Bone marrow (tissue), 2 donors: ENCODE data around the gene PPM1F.

Source experiments
- DNase-seq, 2 donors: peaks; one replicate each; lab custom pipeline; 2025; lab: John Stamatoyannopoulos, UW

PPM1F gene, protein sequence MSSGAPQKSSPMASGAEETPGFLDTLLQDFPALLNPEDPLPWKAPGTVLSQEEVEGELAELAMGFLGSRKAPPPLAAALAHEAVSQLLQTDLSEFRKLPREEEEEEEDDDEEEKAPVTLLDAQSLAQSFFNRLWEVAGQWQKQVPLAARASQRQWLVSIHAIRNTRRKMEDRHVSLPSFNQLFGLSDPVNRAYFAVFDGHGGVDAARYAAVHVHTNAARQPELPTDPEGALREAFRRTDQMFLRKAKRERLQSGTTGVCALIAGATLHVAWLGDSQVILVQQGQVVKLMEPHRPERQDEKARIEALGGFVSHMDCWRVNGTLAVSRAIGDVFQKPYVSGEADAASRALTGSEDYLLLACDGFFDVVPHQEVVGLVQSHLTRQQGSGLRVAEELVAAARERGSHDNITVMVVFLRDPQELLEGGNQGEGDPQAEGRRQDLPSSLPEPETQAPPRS

DNA sequence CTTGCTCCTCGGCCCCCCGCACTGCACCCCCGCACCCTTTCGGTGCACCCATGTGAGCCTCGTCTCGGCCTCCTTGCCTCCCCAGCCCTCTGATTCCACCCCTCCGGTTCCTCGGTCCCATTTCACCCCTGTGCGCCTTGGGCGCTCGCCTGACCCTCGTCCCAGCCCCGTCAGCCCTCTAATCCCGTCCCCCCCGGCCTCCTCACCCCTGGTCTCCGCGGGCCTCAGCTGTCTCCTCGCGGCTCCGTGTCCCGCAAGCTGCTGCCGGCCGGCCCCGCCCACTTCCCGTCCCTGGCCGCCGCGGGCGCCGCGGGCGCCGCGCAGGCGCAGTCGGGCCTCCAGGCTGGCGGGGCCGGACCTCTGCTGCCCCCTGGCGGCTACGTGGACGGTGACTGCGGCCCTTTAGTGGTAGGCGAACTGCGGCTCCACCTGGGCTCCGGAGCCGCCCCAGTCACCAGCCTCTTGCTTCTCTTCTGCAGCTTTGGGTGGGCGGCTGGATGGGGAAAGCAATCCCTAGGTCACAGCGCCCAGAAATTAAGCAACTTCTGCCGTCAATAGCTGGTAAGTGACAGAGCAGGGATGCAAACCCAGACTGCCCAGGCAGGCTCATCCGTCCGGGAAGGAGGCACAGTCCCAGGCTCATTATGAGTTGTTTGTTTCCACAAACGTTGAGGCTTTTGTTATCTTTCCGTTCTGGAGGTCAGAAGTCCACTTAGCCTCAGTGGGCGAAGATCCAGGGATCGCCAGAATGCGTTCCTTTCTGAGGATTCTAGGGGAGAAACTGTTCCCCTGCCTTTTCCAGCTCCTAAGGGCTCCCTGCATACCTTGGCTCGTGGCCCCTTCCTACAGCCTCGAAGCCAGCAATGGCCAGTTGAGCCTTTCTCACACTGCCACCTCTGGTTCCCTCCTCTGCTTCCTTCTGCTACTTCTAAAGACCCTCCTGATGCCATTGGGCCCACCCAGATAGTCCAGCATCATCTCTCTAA is at the start of gene PPM1F:
Gene PPM1F (minus strand): TSS at position 263 of the 986 bp plus-strand sequence. CDS start 6,800 bp downstream, outside the sequence.
- DNase-seq: peak; percentile 71 to 83

DNA sequence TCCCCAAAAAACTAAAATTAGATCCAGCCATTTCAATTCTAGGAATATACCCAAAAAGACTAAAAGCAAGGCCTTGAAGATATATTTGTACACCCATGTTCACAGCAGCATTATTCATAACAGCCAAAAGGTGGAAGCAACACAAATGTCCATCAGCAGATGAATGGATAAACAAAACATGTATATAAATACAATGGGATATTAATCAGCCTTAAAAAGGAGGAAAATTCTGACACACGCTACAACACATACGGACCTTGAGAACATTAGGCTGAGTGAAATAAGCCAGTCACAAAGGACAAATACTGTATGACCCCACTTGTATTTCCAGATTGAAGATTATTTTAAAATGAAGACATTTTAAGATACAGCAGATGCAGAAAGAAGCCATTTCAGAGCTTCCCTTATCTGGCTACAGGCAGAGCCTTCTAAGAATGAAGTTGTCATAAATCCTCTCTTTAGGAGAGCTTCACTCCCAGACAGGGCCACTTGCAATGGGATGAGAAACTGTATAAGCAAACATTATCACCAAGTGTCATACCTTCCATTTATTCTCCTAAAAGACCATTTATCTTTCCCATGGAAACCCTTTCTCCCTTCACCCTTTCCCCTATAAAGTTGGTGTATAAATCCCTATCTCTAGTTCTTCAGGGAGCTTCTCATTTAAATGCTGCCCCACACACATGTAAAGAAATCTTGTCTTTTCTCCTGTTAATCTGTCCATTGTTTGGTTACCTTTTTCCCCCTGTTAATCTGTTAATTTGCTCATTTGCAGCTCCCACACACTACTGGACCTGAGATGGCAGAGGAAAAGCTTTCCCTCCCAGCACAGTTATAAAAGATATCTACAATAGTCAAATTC is 49.2 kb upstream of the PPM1F start:
- no peak for DNase-seq

DNA sequence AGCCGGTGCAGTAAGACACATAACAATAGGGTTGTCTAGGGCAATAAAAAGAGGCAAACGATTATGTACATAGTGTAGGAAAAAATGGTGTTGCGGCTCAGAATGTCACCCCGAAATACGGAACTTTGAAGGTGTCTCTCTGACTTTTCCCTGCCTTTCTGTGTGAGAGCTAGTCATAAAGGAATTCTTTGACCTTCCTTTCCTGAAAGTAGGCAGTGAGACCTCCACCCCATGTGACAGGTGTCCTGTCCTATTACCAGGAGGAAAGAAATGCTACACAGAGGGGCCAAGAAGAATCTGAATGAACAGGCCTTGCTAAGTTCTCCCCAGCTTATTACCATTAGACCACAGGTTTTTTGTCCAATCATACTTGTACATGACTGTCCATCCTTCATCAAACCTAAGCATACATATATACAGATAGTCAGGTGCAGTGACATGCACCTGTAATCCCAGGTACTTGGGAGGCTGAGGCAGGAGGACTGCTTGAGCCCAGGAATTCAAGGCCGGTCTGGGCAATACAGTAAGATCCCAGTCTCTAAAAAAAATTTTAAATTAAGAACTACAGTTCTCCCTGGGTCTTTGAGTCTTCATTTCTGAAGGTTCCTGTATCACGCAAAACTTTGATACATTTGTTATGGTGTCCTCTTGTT is 46.1 kb upstream of the PPM1F start:
- no peak for DNase-seq

DNA sequence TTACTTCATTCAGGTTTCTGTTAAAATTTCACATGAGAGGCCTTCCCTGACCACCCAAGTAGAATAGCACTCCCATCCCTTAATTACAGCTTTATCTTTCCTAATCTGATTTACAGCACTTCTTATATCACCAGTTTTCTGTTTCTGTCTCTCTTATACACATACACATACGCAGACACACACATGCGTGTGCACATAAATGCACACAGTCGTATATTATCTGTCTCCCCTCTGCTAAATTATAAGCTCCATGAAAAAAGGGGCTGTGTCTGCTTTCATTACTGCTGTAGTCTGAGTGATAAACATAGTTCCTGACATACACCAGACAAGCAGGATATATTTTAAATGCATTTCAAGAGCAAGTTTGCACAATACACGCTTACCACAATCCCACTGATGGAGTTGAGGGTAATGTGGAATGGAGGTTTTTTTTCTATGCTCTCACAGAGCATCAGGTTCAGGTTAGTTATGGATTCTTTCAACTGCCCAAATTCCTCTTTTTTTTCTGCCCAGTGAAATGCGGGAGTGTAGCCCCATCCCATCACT is 43.6 kb upstream of the PPM1F start:
- no peak for DNase-seq

DNA sequence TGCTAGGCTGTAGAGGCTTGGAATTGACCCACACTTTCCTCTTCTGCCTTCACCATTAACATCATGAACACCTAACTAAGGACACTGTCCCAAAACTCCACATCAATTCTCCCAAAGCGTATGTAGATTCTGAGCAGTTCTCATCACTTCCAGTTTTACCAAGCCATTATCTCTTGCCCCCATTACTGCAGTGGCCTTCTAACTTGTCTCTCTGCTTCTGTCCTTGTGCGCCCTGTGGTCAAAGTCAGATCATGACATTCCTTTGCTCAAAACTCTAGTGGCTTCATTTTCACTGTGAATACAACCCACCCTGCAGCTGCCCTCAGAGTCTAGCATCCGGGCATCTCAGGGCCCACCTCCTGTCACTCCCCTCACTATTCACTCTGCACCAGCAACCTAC is 43.0 kb upstream of the PPM1F start:
- no peak for DNase-seq

DNA sequence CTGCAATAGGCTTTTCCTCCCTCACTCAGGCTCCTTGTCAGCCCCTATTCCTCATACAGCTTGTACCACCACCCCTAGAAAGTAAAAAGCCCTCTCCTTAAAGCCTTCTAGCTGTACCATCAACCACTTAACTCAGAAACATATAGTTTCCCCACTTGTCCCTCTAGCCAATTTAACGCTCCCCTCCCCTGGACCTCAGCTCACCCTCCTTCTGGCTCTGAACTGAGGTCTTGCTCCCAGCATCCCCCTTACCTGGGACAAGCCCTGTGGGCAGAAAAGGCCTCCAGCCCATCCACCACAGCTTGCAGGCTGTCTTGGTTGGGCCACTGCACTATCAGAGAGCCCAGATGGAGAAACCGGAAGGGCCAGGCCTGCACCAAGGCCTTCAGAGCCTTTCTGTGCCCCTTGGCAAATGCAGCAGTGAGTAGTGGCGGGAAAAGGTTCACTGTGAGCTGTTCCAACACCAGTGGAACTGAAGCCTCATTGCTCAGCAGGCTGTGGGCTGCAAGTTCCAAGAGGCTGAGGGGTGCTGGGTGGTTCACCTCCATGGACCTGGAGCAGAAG is 42.3 kb upstream of the PPM1F start:
- DNase-seq: no peak

DNA sequence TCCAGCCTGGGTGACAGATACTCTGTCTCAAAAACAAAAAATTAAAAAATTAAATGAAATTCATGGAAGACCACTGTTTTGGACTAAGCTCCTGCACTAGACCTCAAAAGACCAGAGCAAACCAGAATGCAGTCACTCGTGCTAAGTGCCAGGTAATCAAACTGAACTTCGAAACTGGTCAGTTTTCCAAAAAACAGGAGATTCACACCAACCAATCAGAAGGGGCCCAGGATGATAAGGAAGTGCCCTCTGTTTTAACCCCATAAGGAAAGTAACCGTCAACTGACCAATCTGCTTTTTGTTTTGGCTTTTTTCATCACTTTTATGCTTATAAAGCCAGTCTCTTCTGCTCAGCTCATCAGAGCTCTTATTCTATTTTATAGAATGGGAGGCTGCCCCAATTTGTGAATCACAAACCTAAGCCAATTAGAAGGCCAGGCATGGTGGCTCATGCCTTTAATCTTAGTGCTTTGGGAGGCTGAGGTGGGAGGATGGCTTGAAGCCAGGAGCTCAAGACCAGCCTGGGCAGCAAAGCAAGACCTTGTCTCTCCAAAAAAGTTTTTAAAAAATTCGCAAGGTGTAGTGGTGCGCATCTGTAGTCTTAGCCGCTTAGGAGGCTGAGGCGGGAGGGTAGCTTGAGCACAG is 40.1 kb upstream of the PPM1F start:
- DNase-seq: no peak

DNA sequence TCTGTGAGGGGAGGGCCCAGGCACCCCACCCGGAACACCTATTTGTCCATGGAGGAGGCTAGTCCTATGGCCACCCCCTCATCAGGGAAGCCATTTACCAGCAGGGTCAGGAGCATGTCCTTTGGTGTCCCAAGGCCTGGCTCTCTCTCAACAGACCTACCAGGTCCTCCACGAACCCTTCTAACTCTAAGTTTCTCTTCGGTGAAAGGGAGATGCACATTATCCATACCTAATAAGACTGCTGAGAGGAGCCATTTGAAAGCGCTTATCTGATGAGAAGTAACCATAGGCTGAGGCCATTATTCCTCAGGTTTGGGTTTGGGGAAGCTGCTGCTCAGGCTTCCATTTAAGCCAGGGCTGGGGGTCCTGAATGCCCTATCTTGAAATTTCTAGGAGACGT is 39.1 kb upstream of the PPM1F start:
- no peak for DNase-seq

DNA sequence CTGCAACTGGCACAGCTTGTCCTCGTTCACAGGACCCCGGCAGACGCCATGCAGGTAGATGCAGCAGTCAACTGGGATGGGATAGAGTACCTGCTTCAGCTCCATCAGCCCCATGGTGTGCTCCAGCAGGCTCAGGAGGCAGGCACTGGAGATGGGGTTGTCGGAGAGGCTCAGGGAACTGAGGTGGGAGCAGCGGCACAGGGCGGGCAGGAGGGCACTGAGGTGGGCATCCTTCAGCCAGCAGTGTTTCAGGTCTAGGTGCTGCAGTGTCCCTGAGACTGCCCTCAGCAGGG is 38.6 kb upstream of the PPM1F start:
- no peak for DNase-seq

DNA sequence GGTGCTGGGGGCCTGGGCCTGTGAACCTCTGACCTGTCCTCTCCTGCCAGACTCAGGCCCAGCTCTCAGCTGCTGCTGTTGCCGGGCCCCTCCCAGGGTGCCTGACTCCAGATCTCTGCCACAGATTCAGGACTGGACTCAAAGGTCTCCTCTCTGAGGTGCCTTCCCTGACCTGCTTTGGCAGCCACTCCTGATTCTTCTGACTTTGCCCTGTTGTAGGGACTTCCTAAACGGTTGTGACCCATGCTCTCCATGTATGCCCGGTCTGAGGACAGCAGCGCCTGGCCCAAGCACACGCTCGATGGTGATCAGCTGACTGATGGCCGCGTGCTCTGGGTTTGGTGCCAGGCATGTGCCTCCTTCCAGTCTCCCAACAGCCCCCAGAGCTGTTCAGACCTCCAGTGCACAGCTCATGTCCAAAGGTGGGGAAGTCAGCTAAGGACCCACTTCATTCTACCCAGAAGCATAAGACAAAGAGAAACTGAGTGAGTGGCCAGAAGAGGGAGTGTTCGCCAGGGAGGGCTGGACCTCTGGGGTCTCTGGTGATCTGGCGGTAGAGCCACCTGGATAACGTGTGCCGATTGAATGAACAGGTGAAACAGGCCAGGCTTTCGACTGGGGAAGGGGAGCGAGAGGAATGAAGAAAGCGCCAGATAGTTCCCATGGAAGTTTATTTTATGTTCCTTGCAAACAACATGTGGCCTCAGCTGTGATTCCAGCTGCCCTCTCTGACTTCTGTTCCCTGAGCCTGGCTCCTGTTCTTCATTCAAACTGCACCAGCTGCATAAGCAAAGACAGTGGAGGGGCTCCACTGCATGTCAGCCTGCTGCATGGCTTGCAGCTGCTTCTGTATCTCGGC is 38.0 kb upstream of the PPM1F start:
- DNase-seq: no peak

DNA sequence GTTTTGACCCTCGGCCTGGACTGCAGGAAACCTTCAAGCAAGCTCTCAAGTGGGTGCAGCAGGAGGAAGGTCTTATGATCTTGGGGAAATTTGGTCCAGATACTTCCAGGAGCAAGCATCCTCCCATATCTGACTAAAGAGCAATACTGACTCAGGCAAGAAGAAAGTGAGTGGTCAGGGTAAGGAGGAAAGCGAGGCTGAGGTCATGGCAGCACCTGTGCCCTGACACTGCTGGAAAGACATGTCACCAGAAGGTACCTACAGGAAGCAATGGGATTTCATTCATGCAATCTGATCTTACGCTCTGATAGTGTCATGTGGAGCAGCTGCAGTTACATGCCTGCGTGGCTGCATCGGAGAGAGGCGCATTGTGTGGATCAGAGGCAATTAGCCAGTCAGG is 36.4 kb upstream of the PPM1F start:
- DNase-seq: no peak

DNA sequence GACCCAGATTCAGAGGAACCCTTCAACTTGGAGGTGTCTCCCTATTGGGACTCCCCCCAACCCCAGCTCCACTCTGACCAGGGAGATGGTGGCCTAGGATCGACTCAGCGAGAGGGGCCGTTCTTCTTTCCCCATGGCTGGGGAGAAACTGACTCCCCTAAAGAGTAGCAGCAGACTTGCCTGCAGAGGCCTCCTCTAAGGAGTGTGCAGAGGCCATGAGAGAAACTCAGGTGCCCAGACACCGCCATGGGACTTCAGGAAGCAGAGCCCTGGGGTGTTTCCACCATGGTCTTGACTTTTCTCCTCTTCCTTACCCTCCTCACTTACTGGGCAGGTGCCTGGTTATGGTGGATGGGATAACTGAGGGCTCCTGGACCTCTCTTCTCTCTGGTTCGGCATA is 32.6 kb upstream of the PPM1F start:
- DNase-seq: no peak

DNA sequence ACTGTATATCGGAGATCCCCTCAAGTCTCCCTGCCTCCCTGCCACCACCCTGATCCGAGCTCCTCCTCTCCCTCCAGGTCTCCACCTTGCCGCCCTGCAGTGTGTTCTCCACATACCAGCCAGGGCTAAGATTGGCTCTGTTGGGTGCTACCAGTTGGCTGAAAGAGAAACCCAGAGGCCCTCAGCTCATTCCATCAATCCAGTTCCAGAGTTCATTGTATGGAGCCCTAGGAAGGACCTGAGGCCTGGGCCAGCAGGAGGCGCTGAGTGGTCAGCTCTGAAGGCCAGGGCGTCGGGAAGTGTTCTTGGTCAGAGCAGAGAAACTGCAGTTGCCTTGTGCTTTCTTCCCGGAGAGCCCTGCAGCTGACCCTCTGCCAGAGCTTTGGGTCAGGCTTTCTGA is 32.1 kb upstream of the PPM1F start:
- no peak for DNase-seq

DNA sequence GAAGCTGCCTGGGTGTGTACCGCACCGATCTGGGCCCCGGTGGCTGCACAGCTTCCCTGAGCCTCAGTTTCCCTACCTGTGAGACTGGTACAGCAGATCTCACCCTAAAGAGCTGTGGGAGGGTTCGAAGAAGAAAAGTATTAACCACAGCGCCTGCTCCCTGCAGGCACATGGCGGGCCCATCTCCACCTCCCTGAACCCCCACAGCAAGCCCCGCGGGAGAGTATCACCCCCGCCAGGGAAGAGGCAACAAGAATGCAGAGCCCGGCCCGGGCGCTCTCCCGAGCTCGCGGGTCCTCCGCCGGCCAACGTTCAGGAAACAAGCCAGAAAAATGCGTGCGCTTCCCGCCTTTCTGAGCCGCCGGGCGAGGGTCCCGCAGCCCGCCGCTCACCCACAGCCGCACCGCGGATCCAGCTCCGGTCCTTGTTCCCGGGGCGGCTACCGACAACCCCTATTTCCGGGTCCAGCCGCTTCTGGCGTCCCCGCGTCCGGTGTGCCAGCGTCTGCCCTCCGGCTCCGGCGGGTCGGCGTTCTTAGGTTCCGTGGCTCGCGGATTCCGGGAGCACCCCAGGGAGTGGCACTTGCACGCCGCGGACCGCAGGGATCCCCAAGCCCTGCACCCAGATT is 29.8 kb upstream of the PPM1F start, which contains the start of gene TOP3B:
Gene TOP3B (minus strand): TSS at position 450 of the 628 bp plus-strand sequence. CDS start 7,078 bp downstream, outside the sequence.
- DNase-seq: peak; percentile 26 to 60

DNA sequence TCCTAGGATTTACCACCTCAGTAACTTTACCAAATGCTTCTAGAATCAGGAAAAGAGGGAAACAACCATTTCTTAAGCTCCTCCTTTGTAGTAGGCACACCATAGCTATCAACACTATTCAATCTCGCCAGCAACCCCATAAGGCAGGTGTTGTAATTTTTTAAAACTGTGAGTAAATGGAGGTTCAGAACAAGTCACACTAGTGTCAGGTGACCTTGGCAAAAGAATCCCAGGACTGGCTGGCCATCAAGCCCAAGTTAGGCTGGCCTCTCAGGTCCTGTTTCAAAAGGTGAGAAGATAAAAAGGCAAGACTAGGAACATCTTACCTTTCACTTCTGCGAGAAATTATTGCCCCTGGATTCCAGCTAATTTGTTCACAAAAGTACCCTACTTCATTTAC is 29.2 kb upstream of the PPM1F start:
- DNase-seq: no peak

DNA sequence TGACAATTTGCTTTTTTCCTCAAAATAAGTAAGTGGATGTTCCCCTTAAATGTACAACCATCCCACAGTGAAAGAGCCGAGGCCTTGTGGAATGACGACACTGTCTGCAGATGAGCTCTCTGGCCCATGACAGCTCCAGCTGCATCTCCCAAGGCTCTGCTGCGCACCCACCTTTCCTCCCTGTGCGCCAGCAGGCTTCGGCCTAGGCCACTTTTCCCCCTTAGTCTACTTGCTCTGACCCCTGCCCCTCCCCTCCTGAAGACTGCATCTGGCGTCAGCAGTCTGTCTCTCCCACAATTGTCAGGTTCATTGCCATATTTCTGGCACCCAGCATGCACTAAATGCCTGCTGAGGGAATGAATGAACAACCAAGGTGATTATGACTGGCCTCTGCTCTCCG is 27.9 kb upstream of the PPM1F start:
- no peak for DNase-seq

DNA sequence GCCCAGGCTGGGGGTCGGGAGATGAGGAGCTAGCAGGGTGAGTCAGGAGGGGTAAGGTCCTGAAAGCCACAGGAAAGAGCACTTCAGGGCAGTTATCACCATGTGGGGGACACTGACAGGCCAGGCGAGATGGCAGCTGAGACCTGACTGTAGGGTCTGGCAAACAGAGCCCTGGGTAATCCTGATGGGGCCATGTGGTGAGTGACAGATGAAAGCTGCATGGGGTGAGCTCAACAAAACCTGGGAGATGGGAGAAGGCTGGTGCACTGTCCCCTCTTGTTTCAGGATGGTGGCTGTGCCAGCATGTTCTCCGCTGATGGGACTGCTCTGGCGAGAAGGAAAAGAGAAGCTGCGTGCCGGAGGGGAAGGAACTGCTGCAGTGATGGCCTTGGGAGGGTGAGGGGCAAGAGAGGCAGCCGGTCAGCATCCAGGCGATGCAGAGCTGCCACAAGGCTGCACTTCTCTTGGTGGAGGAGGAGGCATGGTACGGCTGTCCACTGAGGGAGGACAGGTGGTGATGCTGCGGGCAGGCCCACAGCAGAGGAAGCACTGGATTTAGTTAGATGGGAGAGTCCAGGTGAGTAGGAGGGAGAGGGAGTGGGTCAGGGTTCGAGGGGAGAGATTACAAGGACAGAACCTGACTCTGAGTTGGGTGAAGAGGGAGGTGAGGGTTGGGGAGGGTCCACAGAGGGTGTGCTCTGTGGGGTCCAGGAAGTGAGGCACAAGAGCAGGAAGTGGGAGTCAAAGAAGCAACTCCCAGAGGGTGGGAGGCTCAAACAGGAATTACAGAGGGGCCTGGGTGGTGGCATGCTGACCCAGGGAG is 26.1 kb upstream of the PPM1F start:
- no peak for DNase-seq

DNA sequence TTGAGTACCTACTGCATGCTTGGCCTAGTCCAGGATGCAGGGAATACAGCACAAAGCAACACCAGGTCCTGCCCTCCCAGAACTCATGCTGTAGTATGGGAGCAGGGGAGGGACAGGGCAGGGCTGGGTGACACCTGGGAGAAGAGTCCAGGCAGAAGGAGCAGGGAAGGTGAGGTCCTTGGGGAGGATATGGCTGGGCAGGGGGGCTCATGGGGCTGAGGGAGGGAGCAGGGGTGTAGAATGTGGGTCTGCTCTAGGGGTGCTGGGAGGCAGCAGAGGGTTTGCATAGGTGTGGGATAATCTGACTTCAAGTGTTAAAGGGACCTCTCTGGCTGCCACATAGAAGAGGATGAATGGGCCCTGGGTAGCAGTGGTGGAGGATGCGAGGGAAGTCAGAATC is 25.2 kb upstream of the PPM1F start:
- DNase-seq: no peak
